Measurements from ENCODE around the gene YBX2.
A peak's percentile ranks its signal among the peaks of the same experiment; 100 is the strongest.

GRCh38 chr17:7296189-7296861, 1.9 kb upstream of the YBX2 start:
- TF ChIP-seq, protein P1, sequence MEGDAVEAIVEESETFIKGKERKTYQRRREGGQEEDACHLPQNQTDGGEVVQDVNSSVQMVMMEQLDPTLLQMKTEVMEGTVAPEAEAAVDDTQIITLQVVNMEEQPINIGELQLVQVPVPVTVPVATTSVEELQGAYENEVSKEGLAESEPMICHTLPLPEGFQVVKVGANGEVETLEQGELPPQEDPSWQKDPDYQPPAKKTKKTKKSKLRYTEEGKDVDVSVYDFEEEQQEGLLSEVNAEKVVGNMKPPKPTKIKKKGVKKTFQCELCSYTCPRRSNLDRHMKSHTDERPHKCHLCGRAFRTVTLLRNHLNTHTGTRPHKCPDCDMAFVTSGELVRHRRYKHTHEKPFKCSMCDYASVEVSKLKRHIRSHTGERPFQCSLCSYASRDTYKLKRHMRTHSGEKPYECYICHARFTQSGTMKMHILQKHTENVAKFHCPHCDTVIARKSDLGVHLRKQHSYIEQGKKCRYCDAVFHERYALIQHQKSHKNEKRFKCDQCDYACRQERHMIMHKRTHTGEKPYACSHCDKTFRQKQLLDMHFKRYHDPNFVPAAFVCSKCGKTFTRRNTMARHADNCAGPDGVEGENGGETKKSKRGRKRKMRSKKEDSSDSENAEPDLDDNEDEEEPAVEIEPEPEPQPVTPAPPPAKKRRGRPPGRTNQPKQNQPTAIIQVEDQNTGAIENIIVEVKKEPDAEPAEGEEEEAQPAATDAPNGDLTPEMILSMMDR (IDR thresholded peaks at IDR 0.05): peak; percentile 71 to 98 (median 90)
- peak in 1 of 2 donors; percentile 9 for TF ChIP-seq POLR2A (IDR thresholded peaks at IDR 0.05)

Measured in adrenal gland (tissue), 5 donors.